GM10847 (cell line): Measurements from ENCODE around the gene TSHR.

Experiments
- POLR2A ChIP-seq: IDR thresholded peaks from 2 replicates; pipeline ENCODE4 v1.6.1; 2011; ENCODE audit not compliant: insufficient read length; ENCODE audit errors: extremely low read depth

TSHR gene

DNA sequence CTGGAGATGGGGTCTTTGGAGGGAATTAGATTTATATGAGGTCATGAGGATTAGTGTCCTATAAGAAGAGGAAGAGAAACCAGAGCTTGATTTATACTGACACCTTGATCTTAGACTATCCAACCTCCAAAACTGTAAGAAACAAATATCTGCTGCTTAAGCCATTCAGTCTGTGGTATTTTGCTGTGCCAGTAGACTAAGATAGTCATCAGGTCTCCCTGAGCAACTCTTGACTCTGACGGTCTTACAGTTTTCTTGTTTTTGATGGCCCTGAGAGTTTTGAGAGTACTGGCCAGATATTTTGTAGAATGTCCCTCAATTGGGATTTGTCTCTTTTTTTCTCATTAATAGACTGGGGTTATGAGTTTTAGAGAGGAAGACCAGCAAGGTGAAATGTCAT, 51.7 kb downstream of the TSHR start:
- TF ChIP-seq POLR2A, result no peak

DNA sequence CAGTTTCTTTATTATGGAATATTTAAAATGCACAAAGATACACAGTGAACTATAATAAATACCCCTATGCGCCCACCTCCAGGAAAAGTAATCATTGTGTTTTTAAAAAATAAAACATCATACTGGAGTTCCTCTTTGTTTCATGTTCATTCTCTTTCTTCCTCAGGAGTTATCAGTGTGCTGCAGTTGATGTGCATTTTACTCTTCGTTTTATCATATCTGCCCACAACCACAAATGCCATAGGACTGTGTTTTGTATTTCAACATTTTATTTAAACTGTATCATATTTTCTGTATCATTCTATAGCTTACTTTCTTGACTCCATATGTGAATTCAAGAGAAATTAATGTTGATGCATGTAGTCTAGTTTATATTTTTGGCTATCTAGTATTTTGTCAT, 53.9 kb downstream of the TSHR start:
- no peak for TF ChIP-seq POLR2A

DNA sequence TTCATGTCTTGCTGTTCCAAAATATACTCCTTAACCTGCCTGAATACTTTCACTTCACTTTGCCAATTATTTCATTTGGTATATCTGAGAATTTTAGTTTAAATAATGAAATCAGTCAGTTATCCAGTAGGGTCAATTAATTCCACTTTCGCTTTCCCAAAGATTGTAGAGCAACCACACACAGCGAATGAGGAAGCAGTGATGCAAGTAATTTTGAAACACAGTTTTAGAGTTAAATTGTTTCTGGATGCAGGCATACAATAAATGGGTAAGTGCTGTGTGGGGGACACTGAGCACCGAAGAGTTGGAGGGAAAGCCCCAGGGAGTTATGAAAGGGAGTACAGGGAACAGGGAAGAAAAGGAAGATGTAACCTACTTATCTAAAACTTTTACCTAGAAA, 62.8 kb downstream of the TSHR start:
- no peak for TF ChIP-seq POLR2A

GRCh38 chr14:81018684-81019083, 63.3 kb downstream of the TSHR start:
- no peak for TF ChIP-seq POLR2A

GRCh38 chr14:81023095-81023710, 67.8 kb downstream of the TSHR start:
- no peak for TF ChIP-seq POLR2A

DNA sequence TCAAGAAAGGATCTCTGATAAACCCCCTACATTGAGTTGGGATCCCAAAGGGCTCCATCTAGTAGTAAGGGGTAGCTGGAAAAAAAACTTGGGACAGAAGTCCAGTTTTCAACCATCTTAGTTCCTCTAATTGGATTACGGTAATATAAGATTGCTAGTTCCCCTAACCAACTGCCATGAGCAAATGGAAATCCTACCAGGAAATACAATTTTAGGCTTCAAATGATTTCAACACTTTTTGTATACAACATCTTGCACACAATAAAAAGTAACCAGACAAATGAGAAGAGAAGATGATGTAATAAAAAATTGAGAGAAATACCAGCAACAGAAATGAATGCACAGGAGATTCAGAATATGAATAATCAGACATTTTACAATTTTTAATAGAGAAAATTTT, 73.0 kb downstream of the TSHR start:
- no peak for TF ChIP-seq POLR2A

- no peak for TF ChIP-seq POLR2A
Observed at GRCh38 chr14:81031488-81031887, 76.1 kb downstream of the TSHR start.

GRCh38 chr14:81033698-81034240, 78.3 kb downstream of the TSHR start:
- no peak for TF ChIP-seq POLR2A

DNA sequence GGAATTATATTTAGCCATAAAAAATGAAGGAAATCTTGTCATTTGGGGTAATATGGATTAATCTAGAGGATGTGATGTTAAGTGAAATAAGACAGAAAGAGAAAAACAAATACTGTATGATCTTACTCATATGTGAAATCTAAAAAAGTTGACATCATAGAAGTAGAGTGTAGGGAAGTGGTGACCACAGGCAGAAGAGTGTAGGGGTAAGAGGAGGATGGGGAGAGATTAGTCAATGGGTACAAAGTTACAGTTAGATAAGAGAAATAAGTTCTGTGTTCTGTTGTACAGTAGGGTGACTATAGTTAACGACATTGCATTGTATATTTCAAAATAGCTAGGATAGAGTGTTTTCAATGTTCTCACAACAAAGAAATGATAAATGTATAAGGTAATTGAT, 87.0 kb downstream of the TSHR start:
- no peak for TF ChIP-seq POLR2A

DNA sequence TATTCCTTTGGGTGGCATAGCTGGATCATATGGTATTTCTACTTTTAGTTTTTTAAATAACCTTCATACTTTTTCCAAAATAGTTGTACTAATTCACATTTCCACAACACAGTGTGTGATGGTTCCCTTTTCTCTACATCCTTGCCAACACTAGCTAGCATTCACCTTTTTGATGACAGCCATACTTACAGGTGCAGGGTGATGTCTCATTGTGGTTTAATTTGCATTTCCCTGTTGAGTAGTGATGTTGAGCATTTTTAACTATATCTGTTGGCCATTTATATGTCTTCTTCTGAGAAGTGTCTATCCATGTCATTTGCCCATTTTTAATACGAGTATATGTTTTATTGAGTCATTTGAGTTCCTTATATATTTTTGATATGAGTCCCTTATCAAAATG, 96.1 kb downstream of the TSHR start:
- TF ChIP-seq POLR2A, result no peak

DNA sequence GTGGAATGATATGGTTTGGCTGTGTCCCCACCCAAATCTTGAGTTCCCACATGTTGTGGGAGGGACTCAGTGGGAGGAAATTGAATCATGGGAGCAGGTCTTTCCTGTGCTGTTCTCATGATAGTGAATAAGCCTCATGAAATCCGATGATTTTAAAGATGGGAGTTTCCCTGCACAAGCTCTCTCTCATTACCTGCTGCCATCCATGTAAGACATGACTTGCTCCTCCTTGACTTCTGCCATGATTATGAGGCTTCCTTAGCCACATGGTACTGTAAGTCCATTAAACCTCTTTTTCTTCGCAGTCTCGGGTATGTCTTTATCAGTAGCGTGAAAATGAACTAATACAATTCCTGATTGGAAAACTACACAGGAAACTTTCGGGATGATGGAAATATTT, 100.5 kb downstream of the TSHR start:
- TF ChIP-seq POLR2A, result no peak

- no peak for TF ChIP-seq POLR2A
Observed at GRCh38 chr14:81062380-81062779, 107.0 kb downstream of the TSHR start.

DNA sequence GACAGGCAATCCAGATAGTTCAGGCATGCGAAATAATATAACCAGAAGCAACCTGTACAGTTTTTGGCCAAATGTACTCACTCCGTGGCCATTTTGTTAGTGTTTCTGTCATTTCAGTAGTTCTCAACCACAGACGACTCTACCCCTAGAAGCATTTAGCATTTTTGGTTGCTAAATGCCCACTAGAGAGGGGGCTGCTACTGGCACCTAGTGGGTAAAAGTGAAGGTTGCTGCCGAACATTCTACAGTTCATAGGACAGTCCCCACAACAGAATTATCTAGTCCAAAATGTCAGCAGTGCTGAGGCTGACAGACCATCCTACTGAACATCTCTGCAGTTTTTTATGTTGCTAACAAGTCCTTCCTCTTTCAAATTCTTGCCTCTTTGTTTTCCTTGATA, 107.4 kb downstream of the TSHR start:
- no peak for TF ChIP-seq POLR2A

- no peak for TF ChIP-seq POLR2A
Observed at GRCh38 chr14:81066672-81067071, 111.3 kb downstream of the TSHR start.

DNA sequence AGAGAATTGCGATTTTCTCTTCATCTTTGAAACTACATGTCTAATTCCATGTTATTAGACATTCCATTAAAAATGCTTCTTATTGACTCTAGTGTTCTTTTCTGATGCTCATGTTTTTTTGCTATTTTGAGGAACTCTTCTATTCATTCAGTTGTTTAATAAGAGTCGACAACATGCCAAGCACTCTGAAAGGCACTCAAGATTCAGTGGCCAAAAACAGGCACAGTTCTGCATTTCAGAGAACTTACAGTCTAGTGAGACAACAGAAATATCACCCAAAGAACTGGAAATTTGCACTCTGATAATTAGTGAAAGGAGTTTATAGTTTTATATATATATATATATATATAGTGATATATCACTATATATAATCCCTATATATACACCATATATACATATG, 111.7 kb downstream of the TSHR start:
- no peak for TF ChIP-seq POLR2A

- TF ChIP-seq POLR2A, result no peak
Observed at GRCh38 chr14:81068176-81068782, 112.9 kb downstream of the TSHR start.

DNA sequence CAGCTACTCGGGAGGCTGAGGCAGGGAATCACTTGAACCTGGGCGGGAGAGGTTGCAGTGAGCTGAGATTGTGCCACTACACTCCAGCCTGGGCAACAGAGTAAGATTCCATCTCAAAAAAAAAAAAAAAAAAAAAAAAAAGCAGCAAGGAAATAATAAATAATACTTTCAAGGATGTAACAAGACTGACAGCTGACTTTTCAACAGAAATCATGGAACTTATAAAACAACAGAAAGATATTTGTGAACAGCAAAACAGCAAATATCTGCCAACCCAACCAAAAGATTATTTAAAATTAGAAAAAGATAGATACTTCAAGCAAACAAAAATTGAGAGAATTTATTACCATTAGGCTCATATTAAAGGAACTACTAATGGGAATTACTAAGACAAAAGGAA, 115.1 kb downstream of the TSHR start:
- TF ChIP-seq POLR2A, result no peak
